Measurements from ENCODE around the gene ADCY2.

The ADCY2 gene

DNA sequence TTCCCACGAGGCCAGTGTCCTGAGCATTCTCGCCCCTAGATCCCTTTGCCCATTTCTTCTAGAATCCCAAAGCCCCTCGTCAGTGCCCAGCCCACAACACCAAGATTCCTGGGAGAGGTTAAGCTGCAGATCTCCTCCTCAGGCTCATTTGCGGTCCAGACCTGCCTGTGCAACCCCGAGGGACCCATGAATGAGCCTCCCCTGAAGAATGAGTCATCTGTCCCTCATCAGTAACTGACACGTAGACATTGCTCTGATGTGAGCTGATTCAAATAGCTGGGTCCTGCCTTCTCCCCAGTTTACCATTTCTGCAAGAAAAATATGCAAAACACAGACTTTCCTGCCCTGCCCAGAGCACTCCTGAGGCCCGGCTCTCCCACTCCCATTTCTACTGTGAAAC is 92.8 kb downstream of the ADCY2 start:
- H3K27me3 ChIP-seq (ENCODE audit: control insufficient read depth in 1 of 2, insufficient read depth in 2 of 2, low read length in 2 of 2): no peaks in the 10 kb centered on the region
- H3K4me1 ChIP-seq (ENCODE audit: insufficient read depth, low read length): no peaks in the 10 kb centered on the region
- no peak overlapping the region for H3K27ac ChIP-seq (ENCODE audit: low read depth, low read length)
- H3K9me3 ChIP-seq (ENCODE audit: low read length): no peaks in the 10 kb centered on the region
- no peak overlapping the region for H3K4me3 ChIP-seq (ENCODE audit: low read depth in 1 of 2, low read length in 2 of 2)
- no peak overlapping the region for H3K9ac ChIP-seq (ENCODE audit: low read length)
- H3K36me3 ChIP-seq (ENCODE audit: insufficient read depth, low read length): no peaks in the 10 kb centered on the region

DNA sequence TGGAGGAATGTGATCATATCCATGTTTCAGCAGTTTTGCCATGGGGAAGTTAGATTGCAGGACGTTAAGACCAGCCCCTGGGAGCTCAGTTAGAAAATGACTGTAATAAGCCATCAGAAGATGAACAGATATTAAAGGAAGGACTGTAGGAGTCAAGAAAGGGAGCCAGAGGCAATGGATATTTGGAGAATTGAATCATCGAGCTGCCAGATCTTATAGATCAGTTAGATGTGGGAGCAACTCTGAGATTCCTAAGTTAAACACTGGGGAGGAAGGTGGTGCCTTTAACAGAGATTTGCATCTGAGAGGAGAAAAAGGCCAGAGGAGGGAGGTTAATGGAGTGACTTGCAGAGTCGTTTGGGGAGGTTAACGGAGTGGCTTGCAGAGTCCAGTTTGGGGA is 96.4 kb downstream of the ADCY2 start:
- Histone ChIP-seq H3K27me3 (ENCODE audit: control insufficient read depth in 1 of 2, insufficient read depth in 2 of 2, low read length in 2 of 2) (no peaks in the 10 kb centered on the region), H3K36me3 (ENCODE audit: insufficient read depth, low read length) (no peaks in the 10 kb centered on the region), H3K4me3 (ENCODE audit: low read depth in 1 of 2, low read length in 2 of 2) (no peak overlapping the region), H3K27ac (ENCODE audit: low read depth, low read length) (no peak overlapping the region), H3K4me1 (ENCODE audit: insufficient read depth, low read length) (peaks cover 8% of the 10 kb centered on the region), H3K9ac (ENCODE audit: low read length) (no peak overlapping the region), H3K9me3 (ENCODE audit: low read length) (no peaks in the 10 kb centered on the region)

DNA sequence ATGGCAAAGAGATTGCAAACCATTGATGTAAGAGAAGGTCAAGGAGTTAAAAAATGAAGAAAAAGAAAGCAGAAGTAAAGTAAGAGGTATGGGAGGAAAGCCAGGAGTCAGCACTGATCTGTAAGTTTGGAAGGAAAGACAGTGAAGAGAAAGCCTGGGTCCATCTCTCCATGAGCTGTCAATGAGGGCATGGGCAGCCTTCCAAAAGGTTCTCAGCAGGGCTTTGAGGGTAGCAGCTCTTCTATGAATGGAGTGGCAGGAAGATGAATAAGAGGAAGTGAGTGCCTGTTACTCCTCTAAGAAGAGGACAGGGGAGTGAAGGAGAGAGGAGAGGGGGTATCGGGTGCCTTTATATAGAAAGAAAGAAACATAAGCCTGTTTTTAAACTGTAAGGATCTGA is 97.1 kb downstream of the ADCY2 start:
- no peak overlapping the region for H3K27ac ChIP-seq (ENCODE audit: low read depth, low read length)
- H3K27me3 ChIP-seq (ENCODE audit: control insufficient read depth in 1 of 2, insufficient read depth in 2 of 2, low read length in 2 of 2): no peaks in the 10 kb centered on the region
- H3K4me3 ChIP-seq (ENCODE audit: low read depth in 1 of 2, low read length in 2 of 2): no peak overlapping the region
- H3K4me1 ChIP-seq (ENCODE audit: insufficient read depth, low read length): peaks cover 8% of the 10 kb centered on the region
- no peaks in the 10 kb centered on the region for H3K9me3 ChIP-seq (ENCODE audit: low read length)
- H3K36me3 ChIP-seq (ENCODE audit: insufficient read depth, low read length): no peaks in the 10 kb centered on the region
- H3K9ac ChIP-seq (ENCODE audit: low read length): no peak overlapping the region

DNA sequence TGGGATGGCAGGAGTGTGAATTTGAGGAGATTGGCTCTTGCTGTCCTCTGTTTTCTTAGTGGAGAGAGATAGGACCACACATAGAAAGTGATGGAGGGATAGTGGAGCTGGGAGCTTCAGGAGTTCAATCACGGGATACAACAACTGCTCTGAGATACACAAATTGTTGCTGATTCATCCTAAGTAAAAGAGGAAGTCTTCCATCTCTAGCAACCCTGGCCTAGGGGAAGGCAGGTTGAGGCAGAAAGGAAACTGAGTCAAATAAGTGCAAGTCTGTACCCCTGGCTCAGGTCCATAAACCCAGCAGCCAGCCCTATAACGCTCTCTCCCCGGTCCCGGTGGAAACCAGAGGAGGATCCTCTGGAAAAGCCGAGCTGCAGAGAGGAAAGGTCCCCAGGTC is 97.7 kb downstream of the ADCY2 start:
- no peaks in the 10 kb centered on the region for H3K27me3 ChIP-seq (ENCODE audit: control insufficient read depth in 1 of 2, insufficient read depth in 2 of 2, low read length in 2 of 2)
- H3K4me3 ChIP-seq (ENCODE audit: low read depth in 1 of 2, low read length in 2 of 2): no peak overlapping the region
- H3K27ac ChIP-seq (ENCODE audit: low read depth, low read length): no peak overlapping the region
- H3K9ac ChIP-seq (ENCODE audit: low read length): no peak overlapping the region
- no peaks in the 10 kb centered on the region for H3K9me3 ChIP-seq (ENCODE audit: low read length)
- no peaks in the 10 kb centered on the region for H3K36me3 ChIP-seq (ENCODE audit: insufficient read depth, low read length)
- peaks cover 8% of the 10 kb centered on the region for H3K4me1 ChIP-seq (ENCODE audit: insufficient read depth, low read length)

DNA sequence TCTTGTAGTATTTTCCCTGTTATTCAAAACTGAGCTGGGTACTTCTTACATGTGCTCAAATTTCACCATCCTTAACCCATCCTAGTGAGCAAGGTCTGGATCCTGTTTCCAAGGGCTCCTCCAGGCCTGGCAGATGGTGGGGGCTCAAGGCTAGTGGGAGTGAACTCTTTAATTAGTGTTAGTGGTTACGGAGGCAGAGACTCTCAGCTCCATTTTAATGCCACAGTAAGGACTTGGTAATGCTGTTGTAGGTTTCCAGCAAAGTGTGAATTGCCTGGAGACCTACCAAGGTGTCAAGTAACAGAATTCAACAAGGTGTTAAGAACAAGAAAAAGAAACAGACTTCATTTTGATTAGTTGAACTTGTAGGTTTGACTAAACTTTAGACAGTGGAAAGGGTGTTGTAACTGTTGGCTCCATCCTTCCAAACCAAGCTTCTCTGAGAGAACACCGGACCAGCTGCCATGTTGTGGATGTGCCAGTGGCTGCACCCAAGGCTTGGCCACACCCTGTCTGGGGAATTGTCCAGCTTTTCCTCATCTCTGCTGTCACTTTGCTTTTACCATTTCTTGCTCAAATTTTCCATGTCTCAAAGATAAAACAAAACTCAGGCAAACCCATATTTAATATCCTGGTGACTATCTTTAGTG is 98.7 kb downstream of the ADCY2 start:
- Histone ChIP-seq H3K9me3 (ENCODE audit: low read length) (no peaks in the 10 kb centered on the region), H3K27ac (ENCODE audit: low read depth, low read length) (no peak overlapping the region)

DNA sequence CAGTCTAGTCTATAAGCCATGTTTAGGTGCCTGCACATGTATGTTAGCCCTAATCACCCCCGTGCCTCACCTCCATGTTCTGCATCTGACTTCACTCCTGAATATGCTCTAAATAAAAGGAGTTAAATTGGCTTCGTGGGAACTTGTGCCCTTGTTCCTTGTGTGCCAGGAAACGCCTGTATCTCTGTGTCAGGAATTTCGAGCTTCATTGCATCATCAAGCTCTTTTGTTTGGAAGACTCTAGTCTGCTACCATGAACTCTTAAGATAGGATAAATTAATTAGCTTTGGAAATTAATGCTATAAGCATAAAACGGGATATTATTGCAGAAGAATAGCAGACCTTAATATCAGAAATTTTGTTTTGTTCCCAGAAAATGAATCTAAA is 99.2 kb downstream of the ADCY2 start:
- H3K9me3 ChIP-seq (ENCODE audit: low read length): no peaks in the 10 kb centered on the region
- no peaks in the 10 kb centered on the region for H3K27me3 ChIP-seq (ENCODE audit: control insufficient read depth in 1 of 2, insufficient read depth in 2 of 2, low read length in 2 of 2)
- no peak overlapping the region for H3K9ac ChIP-seq (ENCODE audit: low read length)
- H3K27ac ChIP-seq (ENCODE audit: low read depth, low read length): no peak overlapping the region
- H3K4me1 ChIP-seq (ENCODE audit: insufficient read depth, low read length): peaks cover 8% of the 10 kb centered on the region
- no peaks in the 10 kb centered on the region for H3K36me3 ChIP-seq (ENCODE audit: insufficient read depth, low read length)
- no peak overlapping the region for H3K4me3 ChIP-seq (ENCODE audit: low read depth in 1 of 2, low read length in 2 of 2)

More for the DNA sequence above, 98.7 kb downstream of the ADCY2 start:
- H3K27me3 ChIP-seq (ENCODE audit: control insufficient read depth in 1 of 2, insufficient read depth in 2 of 2, low read length in 2 of 2): no peaks in the 10 kb centered on the region
- no peak overlapping the region for H3K4me3 ChIP-seq (ENCODE audit: low read depth in 1 of 2, low read length in 2 of 2)
- peaks cover 8% of the 10 kb centered on the region for H3K4me1 ChIP-seq (ENCODE audit: insufficient read depth, low read length)
- H3K36me3 ChIP-seq (ENCODE audit: insufficient read depth, low read length): no peaks in the 10 kb centered on the region
- H3K9ac ChIP-seq (ENCODE audit: low read length): no peak overlapping the region

DNA sequence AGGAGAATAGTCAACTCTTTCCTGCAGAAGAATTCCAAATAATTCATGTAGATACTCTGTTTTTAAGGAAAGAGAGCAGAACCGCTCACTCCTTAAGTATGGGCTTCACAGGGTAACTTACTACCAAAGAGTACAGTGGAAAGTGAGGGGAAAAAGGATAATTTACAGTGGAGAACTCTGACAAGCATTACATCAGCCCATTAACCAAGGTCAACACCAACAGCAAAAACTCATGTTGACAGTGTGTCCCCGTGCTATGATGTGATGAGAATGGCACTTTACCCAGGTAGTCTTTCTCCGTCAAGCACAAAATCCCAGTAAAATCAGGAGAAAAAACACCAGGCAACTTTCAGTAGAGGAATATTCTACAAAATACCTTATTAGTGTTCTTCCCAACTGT is 104.3 kb downstream of the ADCY2 start:
- Histone ChIP-seq H3K27me3 (ENCODE audit: control insufficient read depth in 1 of 2, insufficient read depth in 2 of 2, low read length in 2 of 2) (no peaks in the 10 kb centered on the region), H3K9ac (ENCODE audit: low read length) (no peak overlapping the region), H3K27ac (ENCODE audit: low read depth, low read length) (no peak overlapping the region), H3K4me3 (ENCODE audit: low read depth in 1 of 2, low read length in 2 of 2) (no peak overlapping the region), H3K9me3 (ENCODE audit: low read length) (no peaks in the 10 kb centered on the region), H3K4me1 (ENCODE audit: insufficient read depth, low read length) (no peaks in the 10 kb centered on the region), H3K36me3 (ENCODE audit: insufficient read depth, low read length) (no peaks in the 10 kb centered on the region)

DNA sequence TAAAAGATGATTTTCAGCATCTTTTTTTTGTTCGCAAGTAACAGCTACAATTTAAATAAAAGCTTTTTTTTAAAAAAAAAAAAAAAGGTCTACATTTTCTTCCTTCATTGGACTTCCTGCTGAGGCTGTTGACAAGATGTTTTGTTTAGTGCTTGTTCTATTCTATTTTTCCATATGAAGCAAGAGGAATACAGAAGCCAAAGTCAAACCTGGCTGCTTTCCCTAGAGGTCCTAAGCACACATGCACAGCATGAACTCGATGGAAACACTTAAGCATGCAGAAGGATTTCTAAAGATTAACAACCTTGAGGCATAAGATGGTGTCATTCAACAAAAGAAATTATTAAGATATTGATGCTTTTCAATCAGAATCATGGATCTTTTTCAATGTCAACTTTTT is 105.1 kb downstream of the ADCY2 start:
- H3K27me3 ChIP-seq (ENCODE audit: control insufficient read depth in 1 of 2, insufficient read depth in 2 of 2, low read length in 2 of 2): no peaks in the 10 kb centered on the region
- H3K4me3 ChIP-seq (ENCODE audit: low read depth in 1 of 2, low read length in 2 of 2): no peak overlapping the region
- no peaks in the 10 kb centered on the region for H3K9me3 ChIP-seq (ENCODE audit: low read length)
- H3K9ac ChIP-seq (ENCODE audit: low read length): no peak overlapping the region
- no peaks in the 10 kb centered on the region for H3K36me3 ChIP-seq (ENCODE audit: insufficient read depth, low read length)
- no peak overlapping the region for H3K27ac ChIP-seq (ENCODE audit: low read depth, low read length)
- H3K4me1 ChIP-seq (ENCODE audit: insufficient read depth, low read length): no peaks in the 10 kb centered on the region

DNA sequence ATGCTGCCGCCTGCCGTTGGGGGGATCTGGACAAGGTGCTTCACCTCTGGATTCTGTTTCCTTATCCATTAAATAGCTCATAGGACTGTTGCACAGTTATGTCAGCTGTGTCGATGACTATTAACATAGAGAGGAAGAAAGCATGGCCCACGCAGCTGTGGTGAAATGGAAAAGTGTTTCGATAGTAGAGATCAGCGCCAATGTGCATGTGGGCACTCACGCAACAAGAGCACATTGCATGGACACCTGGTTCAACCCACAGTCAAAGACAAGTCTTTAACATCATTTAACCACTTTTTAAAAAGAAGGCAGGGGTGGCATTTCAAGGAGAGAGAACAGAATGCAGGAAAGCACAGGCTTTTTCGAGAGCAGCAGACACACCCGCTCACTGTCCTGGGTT is 107.6 kb downstream of the ADCY2 start:
- H3K9ac ChIP-seq (ENCODE audit: low read length): no peak overlapping the region
- H3K4me1 ChIP-seq (ENCODE audit: insufficient read depth, low read length): no peaks in the 10 kb centered on the region
- no peaks in the 10 kb centered on the region for H3K9me3 ChIP-seq (ENCODE audit: low read length)
- no peaks in the 10 kb centered on the region for H3K36me3 ChIP-seq (ENCODE audit: insufficient read depth, low read length)
- no peak overlapping the region for H3K27ac ChIP-seq (ENCODE audit: low read depth, low read length)
- no peak overlapping the region for H3K4me3 ChIP-seq (ENCODE audit: low read depth in 1 of 2, low read length in 2 of 2)
- H3K27me3 ChIP-seq (ENCODE audit: control insufficient read depth in 1 of 2, insufficient read depth in 2 of 2, low read length in 2 of 2): no peaks in the 10 kb centered on the region

DNA sequence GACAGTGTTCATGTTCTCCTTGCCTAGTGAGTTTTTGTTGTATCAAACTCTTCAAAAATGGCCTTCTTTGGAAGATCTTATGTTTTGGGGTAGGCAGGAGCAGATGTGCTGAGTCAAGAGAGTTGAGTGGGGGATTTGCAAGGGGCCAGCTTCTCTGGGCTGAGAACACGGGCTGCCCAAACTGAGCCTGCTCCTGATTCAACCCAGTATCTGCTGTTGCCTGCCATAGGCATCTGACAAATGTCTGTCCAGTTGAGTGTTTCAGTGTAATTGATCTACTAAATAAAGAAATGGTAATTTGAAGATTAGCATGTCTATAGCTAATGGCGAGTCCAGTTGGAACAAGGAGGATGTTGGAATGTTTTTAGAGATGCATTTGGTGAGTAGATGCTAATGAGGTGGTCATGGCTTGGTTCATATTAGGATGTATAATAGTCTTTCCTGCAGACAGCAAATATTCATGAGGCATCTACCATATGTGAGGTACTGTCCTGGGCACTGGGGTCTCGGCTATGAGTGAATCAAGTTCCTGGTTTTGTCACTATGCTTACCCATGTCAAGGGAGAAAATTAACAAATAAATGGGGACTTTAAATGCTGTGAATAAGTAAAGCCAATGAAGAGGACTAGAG is 119.5 kb downstream of the ADCY2 start:
- Histone ChIP-seq H3K27me3 (ENCODE audit: control insufficient read depth in 1 of 2, insufficient read depth in 2 of 2, low read length in 2 of 2) (no peaks in the 10 kb centered on the region), H3K27ac (ENCODE audit: low read depth, low read length) (no peak overlapping the region), H3K4me3 (ENCODE audit: low read depth in 1 of 2, low read length in 2 of 2) (no peak overlapping the region), H3K9me3 (ENCODE audit: low read length) (no peaks in the 10 kb centered on the region), H3K9ac (ENCODE audit: low read length) (no peak overlapping the region), H3K4me1 (ENCODE audit: insufficient read depth, low read length) (peaks cover 6% of the 10 kb centered on the region), H3K36me3 (ENCODE audit: insufficient read depth, low read length) (no peaks in the 10 kb centered on the region)

DNA sequence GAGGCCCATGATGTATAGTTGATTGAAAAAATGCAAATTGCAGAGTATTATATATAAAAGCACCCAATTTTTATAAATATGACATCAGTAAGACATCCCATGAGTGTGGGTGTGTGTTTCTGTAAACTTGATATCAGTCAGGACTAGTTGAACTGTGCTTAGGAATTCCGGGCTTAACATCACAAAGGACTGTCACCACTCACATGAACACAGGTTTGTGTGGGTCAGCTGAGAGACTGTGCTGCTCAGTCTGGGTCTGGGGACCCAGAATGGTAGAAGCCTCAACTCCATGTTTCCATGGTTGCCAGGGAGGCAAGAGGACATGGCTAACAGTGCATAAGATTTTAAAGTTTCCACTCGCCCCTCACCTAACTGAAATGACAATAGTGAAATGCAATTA is 120.3 kb downstream of the ADCY2 start:
- no peak overlapping the region for H3K4me3 ChIP-seq (ENCODE audit: low read depth in 1 of 2, low read length in 2 of 2)
- no peak overlapping the region for H3K9ac ChIP-seq (ENCODE audit: low read length)
- no peak overlapping the region for H3K27ac ChIP-seq (ENCODE audit: low read depth, low read length)
- H3K9me3 ChIP-seq (ENCODE audit: low read length): no peaks in the 10 kb centered on the region
- no peaks in the 10 kb centered on the region for H3K36me3 ChIP-seq (ENCODE audit: insufficient read depth, low read length)
- H3K4me1 ChIP-seq (ENCODE audit: insufficient read depth, low read length): peaks cover 6% of the 10 kb centered on the region
- H3K27me3 ChIP-seq (ENCODE audit: control insufficient read depth in 1 of 2, insufficient read depth in 2 of 2, low read length in 2 of 2): no peaks in the 10 kb centered on the region

DNA sequence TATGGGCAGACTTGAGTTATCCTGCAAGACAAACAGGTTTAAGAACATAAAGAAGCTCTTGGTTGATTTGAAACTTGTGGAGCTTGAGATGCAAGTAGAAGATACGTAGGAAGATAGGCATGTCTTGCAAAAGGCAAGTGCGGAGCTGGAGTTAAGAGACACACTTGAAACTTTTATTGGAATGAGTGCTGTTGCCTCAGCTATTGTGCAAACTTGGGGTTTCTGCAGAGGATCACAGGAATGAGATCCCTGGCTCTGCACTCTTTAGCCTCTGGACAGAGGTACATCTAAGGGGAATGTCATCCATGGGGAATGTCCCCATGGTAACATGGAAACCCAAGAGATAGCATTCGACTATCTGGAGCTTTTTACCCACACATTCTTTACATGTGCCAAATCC is 121.1 kb downstream of the ADCY2 start:
- no peaks in the 10 kb centered on the region for H3K36me3 ChIP-seq (ENCODE audit: insufficient read depth, low read length)
- H3K4me3 ChIP-seq (ENCODE audit: low read depth in 1 of 2, low read length in 2 of 2): no peak overlapping the region
- no peak overlapping the region for H3K27ac ChIP-seq (ENCODE audit: low read depth, low read length)
- H3K9ac ChIP-seq (ENCODE audit: low read length): no peak overlapping the region
- no peaks in the 10 kb centered on the region for H3K9me3 ChIP-seq (ENCODE audit: low read length)
- H3K27me3 ChIP-seq (ENCODE audit: control insufficient read depth in 1 of 2, insufficient read depth in 2 of 2, low read length in 2 of 2): no peaks in the 10 kb centered on the region
- peaks cover 6% of the 10 kb centered on the region for H3K4me1 ChIP-seq (ENCODE audit: insufficient read depth, low read length)
